Glomerular endothelial cell (primary cell): ENCODE data around the gene MXRA7. TPM values are rescaled to one million over a fixed set of nuclear protein-coding genes. Genes with fewer than 3 reads are reported as not detected.

Source experiments
- total RNA-seq: library from RNA; depleted of rRNA; stranded (reverse); fragments of >200 nt; gene quantifications from 2 replicates; pipeline ENCODE4 v1.2.3, GENCODE V29; 2015

The MXRA7 gene
- total RNA-seq, 1 donor from 2014 or later = 208 TPM

Other genes with a start within 250 kb of the MXRA7 start
- gene AANAT, start 243.4 kb downstream of the MXRA7 start, total RNA-seq = not detected in 2 replicates
- 77.3 and 132 TPM in 2 replicates for gene RHBDF2, start 209.5 kb downstream of the MXRA7 start, total RNA-seq
- gene CYGB, start 173.3 kb downstream of the MXRA7 start, total RNA-seq = 7.0 TPM in 2 replicates
- 0.58 and 1.8 TPM in 2 replicates for gene PRCD, start 170.9 kb downstream of the MXRA7 start, total RNA-seq
- gene ST6GALNAC2, start 125.1 kb downstream of the MXRA7 start, total RNA-seq = 1.8 and 3.3 TPM in 2 replicates
- not detected in 2 replicates for gene ST6GALNAC1, start 67.2 kb downstream of the MXRA7 start, total RNA-seq
- 27.2 and 31.8 TPM in 2 replicates for gene JMJD6, start 15.6 kb upstream of the MXRA7 start, total RNA-seq
- 23.8 and 33.6 TPM in 2 replicates for gene METTL23, start 15.9 kb upstream of the MXRA7 start, total RNA-seq
- 219 and 305 TPM in 2 replicates for gene SRSF2, start 26.4 kb upstream of the MXRA7 start, total RNA-seq
- gene MFSD11, start 27.2 kb upstream of the MXRA7 start, total RNA-seq = 31.2 and 35.6 TPM in 2 replicates
- gene MGAT5B, start 157.4 kb upstream of the MXRA7 start, total RNA-seq = 9.1 and 10.0 TPM in 2 replicates